GM15510 (cell line): ENCODE measurements around the gene EEFSEC.

Experiments
- POLR2A ChIP-seq: IDR thresholded peaks from 3 replicates; pipeline ENCODE4 v1.6.1; 2011; ENCODE audit warnings: borderline replicate concordance; ENCODE audit not compliant: insufficient read length; ENCODE audit errors: extremely low read depth

EEFSEC gene

GRCh38 chr3:128188326-128188725 is 35.0 kb downstream of the EEFSEC start:
- TF ChIP-seq POLR2A, result no peak

DNA sequence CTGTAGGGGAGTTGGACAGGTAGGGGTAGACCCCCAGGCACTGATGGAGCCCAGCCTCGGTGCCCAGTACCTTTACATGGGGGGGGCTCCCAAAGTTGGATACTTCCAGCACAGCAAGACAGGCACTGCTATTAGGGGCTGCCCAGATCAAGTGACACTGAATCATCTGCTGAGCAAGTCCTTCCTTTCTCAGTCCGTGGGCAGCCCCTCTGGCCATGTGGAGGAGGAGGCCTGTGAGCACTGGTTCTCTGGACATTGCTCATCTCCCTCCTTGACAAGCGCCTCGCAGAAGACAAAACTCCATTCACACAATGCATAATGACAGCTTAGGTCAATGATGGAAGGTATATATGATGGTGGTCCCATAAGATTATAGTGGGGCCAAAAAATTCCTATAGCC is 35.7 kb downstream of the EEFSEC start:
- TF ChIP-seq POLR2A, result no peak

GRCh38 chr3:128190501-128190900 is 37.2 kb downstream of the EEFSEC start:
- no peak for TF ChIP-seq POLR2A

GRCh38 chr3:128192131-128192530 is 38.9 kb downstream of the EEFSEC start:
- no peak for TF ChIP-seq POLR2A

DNA sequence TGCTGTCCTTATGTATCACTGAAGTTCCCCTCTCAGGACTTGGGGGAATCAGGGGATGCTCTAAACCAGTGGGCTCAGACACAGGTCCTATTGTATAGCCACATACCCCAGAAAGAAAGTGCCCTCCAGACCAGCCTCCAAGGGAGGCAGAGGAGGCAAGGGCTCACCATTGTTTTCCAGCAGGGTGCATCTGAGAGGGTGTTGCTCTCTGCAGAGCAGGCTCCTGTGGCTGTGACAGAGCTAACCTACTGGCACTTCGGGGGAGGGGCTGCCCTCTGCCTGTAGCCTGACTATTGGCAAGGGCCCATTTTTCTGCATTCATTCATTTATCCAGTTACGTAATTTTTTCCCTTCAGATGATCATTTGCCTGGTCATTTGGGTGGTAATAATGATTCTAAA is 39.9 kb downstream of the EEFSEC start:
- TF ChIP-seq POLR2A, result no peak

DNA sequence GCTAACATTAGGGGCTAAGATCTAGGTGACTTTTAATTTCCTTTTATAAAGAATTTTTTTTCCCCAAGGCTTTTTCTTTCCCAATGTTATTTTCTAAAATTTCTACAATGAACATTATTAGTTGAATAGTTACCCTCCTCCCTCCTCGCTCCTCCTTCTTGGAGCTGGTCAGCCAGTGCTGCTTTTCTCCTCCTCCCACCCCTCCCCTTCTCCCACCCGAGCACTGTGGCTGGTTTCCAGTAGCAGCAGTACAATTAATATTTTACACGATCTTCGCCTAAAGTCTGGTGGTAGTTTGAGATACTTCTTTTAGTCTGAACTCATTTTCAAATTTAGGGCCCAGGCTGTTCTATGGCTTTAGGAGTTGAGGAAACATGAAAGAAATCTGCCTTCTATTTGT is 41.6 kb downstream of the EEFSEC start:
- TF ChIP-seq POLR2A, result no peak

DNA sequence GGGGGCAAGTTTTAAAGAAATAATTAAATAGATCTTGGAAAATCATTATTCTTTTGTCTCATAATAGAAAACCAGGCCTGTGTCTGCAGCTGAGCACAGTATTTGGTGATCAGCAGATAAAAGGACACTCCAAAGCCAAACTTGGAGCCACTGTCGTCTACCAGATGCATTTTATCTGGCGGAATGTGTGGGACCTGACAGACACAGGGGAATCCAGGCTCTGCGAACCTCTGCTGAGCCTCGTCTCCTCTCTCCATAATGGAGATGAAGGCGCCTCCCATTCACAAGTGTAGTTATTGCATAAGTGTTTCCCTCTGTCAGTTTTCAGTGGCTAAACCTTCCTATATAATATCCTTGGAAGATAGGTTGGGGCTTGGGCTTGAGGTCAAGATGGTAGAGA is 42.1 kb downstream of the EEFSEC start:
- TF ChIP-seq POLR2A, result no peak

DNA sequence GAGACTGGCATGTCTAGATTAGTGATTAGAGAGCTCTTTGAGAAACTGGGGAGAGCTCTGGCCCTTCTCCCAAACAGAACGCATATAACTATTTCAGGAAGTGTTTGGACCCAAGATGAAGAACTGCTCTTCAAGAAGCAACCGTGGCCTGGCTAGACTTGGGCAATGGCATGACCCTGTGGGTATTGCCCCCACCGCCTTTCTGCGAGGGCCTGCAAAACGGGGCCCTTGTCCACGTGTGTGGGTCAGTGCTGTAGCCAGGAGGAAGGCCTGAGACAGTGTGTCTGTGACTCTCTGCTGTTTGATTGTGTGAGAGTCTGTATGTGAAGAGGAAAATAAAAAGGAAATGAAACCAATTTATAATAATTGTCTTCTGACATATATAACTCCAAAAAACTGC is 42.5 kb downstream of the EEFSEC start:
- TF ChIP-seq POLR2A, result no peak

DNA sequence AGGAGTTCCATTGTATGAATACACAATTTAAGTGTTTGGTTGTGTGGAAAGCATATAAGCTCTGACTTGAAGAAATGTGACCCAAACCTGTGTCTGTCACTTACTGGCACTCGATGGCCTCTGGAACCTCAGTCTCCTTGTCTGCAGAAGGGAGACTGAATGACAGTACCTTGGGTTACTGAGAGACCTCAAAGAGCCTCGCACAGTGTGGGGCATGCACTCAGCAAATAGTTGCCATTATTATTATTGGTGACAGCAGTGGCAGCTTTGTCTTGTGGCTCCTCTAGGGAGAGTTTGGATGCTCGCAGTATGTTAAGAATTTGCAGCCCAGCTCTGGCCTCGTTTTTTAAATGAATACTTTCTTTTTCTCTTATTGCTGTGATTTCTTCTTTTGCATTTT is 43.4 kb downstream of the EEFSEC start:
- TF ChIP-seq POLR2A, result no peak

DNA sequence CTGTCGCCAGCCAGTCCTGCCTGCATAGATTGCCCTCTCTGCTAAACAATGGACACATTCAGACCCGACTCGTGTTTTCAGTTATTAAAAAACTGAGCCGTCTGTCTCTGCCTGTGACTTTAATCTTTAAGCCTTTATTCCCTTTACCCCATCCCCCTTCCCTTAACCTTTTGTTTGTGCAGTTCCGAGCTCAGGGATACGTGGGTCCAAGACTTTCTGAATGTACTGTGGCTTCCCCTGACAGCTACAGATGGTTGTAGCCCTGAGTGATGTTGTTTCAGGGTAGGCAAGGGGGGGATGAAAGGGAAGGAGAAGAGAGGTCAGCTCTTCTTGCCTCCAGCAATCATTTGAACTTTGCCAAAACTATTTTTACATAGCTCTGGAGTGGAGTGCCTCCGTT is 44.6 kb downstream of the EEFSEC start:
- TF ChIP-seq POLR2A, result no peak

- TF ChIP-seq POLR2A, result no peak
Measured at GRCh38 chr3:128198313-128198712, 45.0 kb downstream of the EEFSEC start.

- TF ChIP-seq POLR2A, result no peak
Measured at GRCh38 chr3:128199110-128199509, 45.8 kb downstream of the EEFSEC start.

DNA sequence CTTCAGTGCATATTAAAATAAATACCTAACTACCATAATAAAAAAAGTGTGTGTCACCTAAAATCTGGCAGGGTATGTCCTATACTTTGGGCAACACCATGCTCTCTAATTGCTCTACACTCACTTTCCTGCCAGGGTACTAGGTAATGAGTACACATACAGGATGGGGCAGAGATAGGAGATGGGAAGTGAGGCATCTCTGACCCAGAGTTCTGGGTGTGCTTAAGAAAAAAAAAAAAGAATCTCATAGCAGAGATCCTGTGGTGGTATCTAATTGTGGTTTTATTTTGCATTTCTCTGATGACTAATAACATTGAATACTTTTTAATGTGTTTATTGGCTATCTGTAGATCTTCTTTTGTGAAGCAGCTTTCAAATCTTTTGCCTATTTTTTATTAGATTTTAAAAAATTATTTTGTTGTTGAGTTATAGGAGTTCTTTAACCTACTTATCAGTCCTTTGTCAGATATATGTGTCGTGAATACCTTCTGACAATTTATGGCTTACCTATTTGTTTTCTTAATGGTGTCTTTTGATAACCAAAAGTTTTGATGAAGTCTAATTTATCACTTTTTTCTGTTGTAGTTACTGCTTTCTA is 48.0 kb downstream of the EEFSEC start:
- TF ChIP-seq POLR2A, result no peak

DNA sequence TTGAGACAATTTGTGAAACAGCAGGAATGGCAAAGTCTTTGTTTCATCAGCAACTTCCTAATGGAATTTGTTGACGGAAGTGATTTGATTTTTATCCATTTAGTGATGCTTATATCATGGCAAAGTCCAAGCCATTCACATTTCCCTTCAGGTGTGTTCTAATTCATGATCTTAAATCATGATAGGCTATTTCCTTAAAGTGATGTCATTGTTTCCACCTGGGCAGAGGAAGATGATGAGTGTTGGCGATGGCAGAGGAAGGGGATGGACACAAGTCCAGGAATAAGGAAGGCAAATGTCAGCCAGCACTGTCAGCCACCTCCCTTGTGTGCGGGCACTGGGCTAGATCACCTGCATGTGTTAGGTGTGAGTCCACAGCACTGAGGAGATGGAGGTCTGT is 49.9 kb downstream of the EEFSEC start:
- TF ChIP-seq POLR2A, result no peak

- TF ChIP-seq POLR2A, result no peak
Measured at GRCh38 chr3:128205558-128206145, 52.4 kb downstream of the EEFSEC start.

DNA sequence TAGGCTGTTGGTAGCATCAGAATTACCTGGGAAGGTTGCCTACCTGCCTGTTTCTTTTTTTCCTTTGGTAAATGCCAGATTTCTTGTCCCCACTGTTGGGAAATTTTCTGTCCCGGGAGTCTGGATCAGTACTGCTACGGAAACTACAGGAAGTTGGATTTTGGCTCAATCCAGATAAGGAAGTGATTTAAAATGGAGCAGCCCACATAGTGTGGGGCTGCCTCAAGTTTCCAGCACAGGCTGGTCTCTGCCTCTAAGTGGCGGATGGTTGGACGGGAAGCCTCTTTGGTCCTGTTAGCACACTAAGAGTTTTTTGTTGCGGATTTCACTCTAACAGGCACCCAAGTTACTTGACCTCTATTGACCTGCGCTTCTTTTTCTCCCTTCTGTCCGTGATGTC is 54.7 kb downstream of the EEFSEC start:
- TF ChIP-seq POLR2A, result no peak

- TF ChIP-seq POLR2A, result no peak
Measured at GRCh38 chr3:128210711-128211110, 57.4 kb downstream of the EEFSEC start.
